Transverse colon (tissue), 3 donors: ENCODE results near the gene IL36B.

ENCODE experiments used
- EP300 ChIP-seq: sonication (generic); formaldehyde crosslinking; IDR thresholded peaks from one replicate; pipeline ENCODE4 v1.6.1; 2017; ENCODE audit warnings: antibody characterized with exemption, low read depth
- POLR2A ChIP-seq: fragments of 450-650 bp; IDR thresholded peaks from one replicate; pipeline ENCODE4 v1.6.1; 2016; ENCODE audit warnings: antibody characterized with exemption, mild to moderate bottlenecking, moderate library complexity
- TF ChIP-seq, protein P1 (sequence below), 5 experiments: fragments of 200-600 bp in 3 of 5; fragments of 450-650 bp in 2 of 5; sonication (generic) in 3 of 5; IDR thresholded peaks; 1 replicate in 2 of 5; 2 replicates in 3 of 5; pipeline ENCODE4 v1.5.1; 2016 to 2017; ENCODE audit warnings: antibody characterized with exemption in 5 of 5, inconsistent platforms in 3 of 5, mild to moderate bottlenecking in 2 of 5, moderate library complexity in 1 of 5

GRCh38 chr2:113034016-113034415 is 18.7 kb downstream of the IL36B start:
- TF ChIP-seq, protein P1, sequence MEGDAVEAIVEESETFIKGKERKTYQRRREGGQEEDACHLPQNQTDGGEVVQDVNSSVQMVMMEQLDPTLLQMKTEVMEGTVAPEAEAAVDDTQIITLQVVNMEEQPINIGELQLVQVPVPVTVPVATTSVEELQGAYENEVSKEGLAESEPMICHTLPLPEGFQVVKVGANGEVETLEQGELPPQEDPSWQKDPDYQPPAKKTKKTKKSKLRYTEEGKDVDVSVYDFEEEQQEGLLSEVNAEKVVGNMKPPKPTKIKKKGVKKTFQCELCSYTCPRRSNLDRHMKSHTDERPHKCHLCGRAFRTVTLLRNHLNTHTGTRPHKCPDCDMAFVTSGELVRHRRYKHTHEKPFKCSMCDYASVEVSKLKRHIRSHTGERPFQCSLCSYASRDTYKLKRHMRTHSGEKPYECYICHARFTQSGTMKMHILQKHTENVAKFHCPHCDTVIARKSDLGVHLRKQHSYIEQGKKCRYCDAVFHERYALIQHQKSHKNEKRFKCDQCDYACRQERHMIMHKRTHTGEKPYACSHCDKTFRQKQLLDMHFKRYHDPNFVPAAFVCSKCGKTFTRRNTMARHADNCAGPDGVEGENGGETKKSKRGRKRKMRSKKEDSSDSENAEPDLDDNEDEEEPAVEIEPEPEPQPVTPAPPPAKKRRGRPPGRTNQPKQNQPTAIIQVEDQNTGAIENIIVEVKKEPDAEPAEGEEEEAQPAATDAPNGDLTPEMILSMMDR (IDR thresholded peaks at IDR 0.05): no peak
- TF ChIP-seq EP300: no peak
- no peak for TF ChIP-seq POLR2A
